H9 (cell line): ENCODE results near the gene TBL1X. TPM values are rescaled to one million over a fixed set of nuclear protein-coding genes. Genes with fewer than 3 reads are reported as not detected.

Source experiments
- DNase-seq: peaks from one replicate; pipeline ENCODE4 v3.0.0-alpha.2; 2017
- H2AFZ ChIP-seq: one replicate; pipeline ENCODE4 v1.6.1; 2013; ENCODE audit warnings: mild to moderate bottlenecking, low read length, control low read depth, moderate library complexity
- H2AK5ac ChIP-seq: 2 replicates; pipeline ENCODE4 v1.6.1; 2013; ENCODE audit warnings: low read length, control low read depth, mixed read lengths; ENCODE audit not compliant: insufficient read length
- H2BK120ac ChIP-seq: one replicate; pipeline ENCODE4 v1.6.1; 2013; ENCODE audit warnings: low read depth, mild to moderate bottlenecking, low read length, control low read depth, inconsistent platforms; ENCODE audit not compliant: poor library complexity, severe bottlenecking
- H2BK12ac ChIP-seq: 2 replicates; pipeline ENCODE4 v1.6.1; 2013; ENCODE audit warnings: low read length, control low read depth, mixed read lengths, low read depth; ENCODE audit not compliant: insufficient read length
- H2BK15ac ChIP-seq: 2 replicates; pipeline ENCODE4 v1.6.1; 2013; ENCODE audit warnings: low read depth, low read length, control low read depth
- H2BK20ac ChIP-seq: one replicate; pipeline ENCODE4 v1.6.1; 2013; ENCODE audit warnings: low read depth, mild to moderate bottlenecking, low read length, control low read depth, inconsistent platforms; ENCODE audit not compliant: poor library complexity, severe bottlenecking
- H2BK5ac ChIP-seq: 2 replicates; pipeline ENCODE4 v1.6.1; 2013; ENCODE audit warnings: low read length, control low read depth, mixed read lengths; ENCODE audit not compliant: insufficient read length
- H3K14ac ChIP-seq: 2 replicates; pipeline ENCODE4 v1.6.1; 2013; ENCODE audit warnings: low read length, control low read depth; ENCODE audit not compliant: insufficient read depth
- H3K18ac ChIP-seq: 2 replicates; pipeline ENCODE4 v1.6.1; 2013; ENCODE audit warnings: low read depth, mild to moderate bottlenecking, mixed read lengths, low read length, control low read depth; ENCODE audit not compliant: insufficient read length
- H3K23ac ChIP-seq: 2 replicates; pipeline ENCODE4 v1.6.1; 2013; ENCODE audit warnings: low read length, control low read depth, mixed read lengths, low read depth; ENCODE audit not compliant: insufficient read length
- H3K23me2 ChIP-seq: 2 replicates; pipeline ENCODE4 v1.6.1; 2013; ENCODE audit warnings: low read depth, mild to moderate bottlenecking, mixed read lengths, low read length, control low read depth; ENCODE audit not compliant: insufficient read length, poor library complexity, severe bottlenecking
- H3K27ac ChIP-seq: 2 replicates; pipeline ENCODE4 v1.5.1; 2013; ENCODE audit warnings: low read length, control low read depth, mixed read lengths, low read depth; ENCODE audit not compliant: insufficient read length
- H3K27me3 ChIP-seq: 2 replicates; pipeline ENCODE4 v1.6.1; 2013; ENCODE audit warnings: low read length, control low read depth, inconsistent platforms; ENCODE audit not compliant: insufficient read depth
- H3K4ac ChIP-seq: 2 replicates; pipeline ENCODE4 v1.6.1; 2013; ENCODE audit warnings: low read depth, mild to moderate bottlenecking, control low read depth, inconsistent platforms, low read length, moderate library complexity
- H3K4me1 ChIP-seq: 2 replicates; pipeline ENCODE4 v1.6.1; 2013; ENCODE audit warnings: low read length, control low read depth, inconsistent platforms; ENCODE audit not compliant: insufficient read depth
- H3K4me2 ChIP-seq: 2 replicates; pipeline ENCODE4 v1.6.1; 2013; ENCODE audit warnings: low read length, control low read depth, mixed read lengths; ENCODE audit not compliant: insufficient read length, insufficient read depth
- H3K56ac ChIP-seq: 2 replicates; pipeline ENCODE4 v1.6.1; 2013; ENCODE audit warnings: low read depth, mild to moderate bottlenecking, mixed read lengths, low read length, control low read depth; ENCODE audit not compliant: insufficient read length
- H3K79me1 ChIP-seq: 2 replicates; pipeline ENCODE4 v1.6.1; 2013; ENCODE audit warnings: low read depth, mild to moderate bottlenecking, moderate library complexity, low read length, control low read depth, inconsistent platforms; ENCODE audit not compliant: insufficient read depth, poor library complexity, severe bottlenecking
- H3K79me2 ChIP-seq: 2 replicates; pipeline ENCODE4 v1.6.1; 2013; ENCODE audit warnings: low read length, control low read depth, inconsistent platforms; ENCODE audit not compliant: insufficient read depth
- H3K9ac ChIP-seq: 2 replicates; pipeline ENCODE4 v1.6.1; 2013; ENCODE audit warnings: low read length, control low read depth, mixed read lengths; ENCODE audit not compliant: insufficient read length; ENCODE audit errors: extremely low read depth
- H3K9me3 ChIP-seq: one replicate; pipeline ENCODE4 v1.6.1; 2013; ENCODE audit warnings: low read depth, low read length, inconsistent platforms; ENCODE audit not compliant: control insufficient read depth
- H3T11ph ChIP-seq: one replicate; pipeline ENCODE4 v1.6.1; 2013; ENCODE audit warnings: mild to moderate bottlenecking, low read length, control low read depth, inconsistent platforms
- H4K20me1 ChIP-seq: one replicate; pipeline ENCODE4 v1.6.1; 2013; ENCODE audit not compliant: control insufficient read depth, insufficient read length, insufficient read depth
- H4K5ac ChIP-seq: 2 replicates; pipeline ENCODE4 v1.6.1; 2013; ENCODE audit warnings: low read depth, mild to moderate bottlenecking, mixed read lengths, low read length, control low read depth; ENCODE audit not compliant: insufficient read length
- H4K8ac ChIP-seq: replicated peaks from 2 replicates; pipeline ENCODE4 v1.6.1; 2013; ENCODE audit warnings: low read length, control low read depth, mixed read lengths, low read depth; ENCODE audit not compliant: insufficient read length
- H4K91ac ChIP-seq: 2 replicates; pipeline ENCODE4 v1.6.1; 2013; ENCODE audit warnings: low read depth, mild to moderate bottlenecking, moderate library complexity, mixed read lengths, low read length, control low read depth; ENCODE audit not compliant: insufficient read length
- H3K27ac Mint-ChIP-seq, 3 experiments: 2 replicates in 2 of 3; 3 replicates in 1 of 3; pipeline ENCODE4 v1.8.0; 2020 to 2021; ENCODE audit warnings: mixed read lengths in 3 of 3, mild to moderate bottlenecking in 1 of 3, moderate library complexity in 1 of 3
- H3K27me3 Mint-ChIP-seq: 2 replicates; pipeline ENCODE4 v1.8.0; 2021; ENCODE audit warnings: low read depth, mild to moderate bottlenecking, moderate library complexity, mixed read lengths
- H3K36me3 Mint-ChIP-seq, 3 experiments: 2 replicates in 2 of 3; 3 replicates in 1 of 3; pipeline ENCODE4 v1.8.0; 2020 to 2021; ENCODE audit warnings: low read depth in 3 of 3, mixed read lengths in 3 of 3; ENCODE audit not compliant: insufficient read depth in 1 of 3
- H3K4me1 Mint-ChIP-seq, 2 experiments: 2 replicates each; pipeline ENCODE4 v1.8.0; 2020; ENCODE audit warnings: mixed read lengths in 2 of 2
- H3K4me3 Mint-ChIP-seq, 2 experiments: 2 replicates in 1 of 2; 3 replicates in 1 of 2; pipeline ENCODE4 v1.8.0; 2020 to 2021; ENCODE audit warnings: mild to moderate bottlenecking in 2 of 2, mixed read lengths in 2 of 2, moderate library complexity in 1 of 2
- H3K9me3 Mint-ChIP-seq, 2 experiments: 2 replicates in 1 of 2; 3 replicates in 1 of 2; pipeline ENCODE4 v1.8.0; 2020; ENCODE audit warnings: mild to moderate bottlenecking in 2 of 2, mixed read lengths in 2 of 2, moderate library complexity in 1 of 2
- CTCF ChIP-seq: fragments of 200-600 bp; sonication (generic); conservative IDR thresholded peaks from 3 replicates; pipeline ENCODE4 v1.8.0; 2021; ENCODE audit warnings: antibody characterized with exemption, mild to moderate bottlenecking
- WGBS: extraction: QIAGEN DNeasy Blood & Tissue Kit; methylation state at CpG from one replicate; pipeline ENCODE4 v1.1.7; 2013; ENCODE audit warnings: missing lambda C conversion rate, low lambda C conversion rate, mixed read lengths; ENCODE audit not compliant: insufficient read length; ENCODE audit errors: extremely low coverage; 5-methylcytosine and 5-hydroxymethylcytosine counted together
- total RNA-seq: library from RNA; stranded (reverse); gene quantifications from 2 replicates; pipeline ENCODE4 v1.2.1, GENCODE V29; 2021

TBL1X gene
- total RNA-seq, 1 experiment from 2014 or later, result 24.1 TPM

- Mint-ChIP-seq H3K27ac (no peak overlapping the region), H3K9me3 (peaks cover 49 to 59% of the 10 kb centered on the region in 2 experiments), H3K36me3 (peaks cover 47 to 60% (median 59%) of the 10 kb centered on the region in 3 experiments), H3K27me3 (peaks cover 10% of the 10 kb centered on the region), H3K4me1 (no peaks in the 10 kb centered on the region), H3K4me3 (no peak overlapping the region)
- no peaks in the 10 kb centered on the region; the same call in 1 of the 2 replicates for H3K79me2 ChIP-seq
- no peak overlapping the region for H2BK5ac ChIP-seq
- H4K20me1 ChIP-seq, result no peaks in the 10 kb centered on the region
- no peak overlapping the region for H2AK5ac ChIP-seq
- no peak overlapping the region for H3K4me2 ChIP-seq
- H3K9me3 ChIP-seq, result peaks cover 36% of the 10 kb centered on the region
- no peaks in the 10 kb centered on the region for H3K4me1 ChIP-seq
- no peak overlapping the region for H4K5ac ChIP-seq
- no peak overlapping the region for H4K8ac ChIP-seq
- no peak overlapping the region for H2AFZ ChIP-seq
- no peak overlapping the region for H2BK15ac ChIP-seq
- no peak overlapping the region for H3K14ac ChIP-seq
- H3K27ac ChIP-seq, result no peak overlapping the region
- H3K23me2 ChIP-seq, result no peaks in the 10 kb centered on the region
- no peak overlapping the region for H2BK12ac ChIP-seq
- no peak overlapping the region for H3K23ac ChIP-seq
- no CpG with 5 or more reads among the region's 5 CpGs for WGBS
- no peak for TF ChIP-seq CTCF
- no peak overlapping the region for H3K9ac ChIP-seq
- H3T11ph ChIP-seq, result no peak overlapping the region
- no peak overlapping the region for H3K56ac ChIP-seq
- H3K27me3 ChIP-seq, result no peaks in the 10 kb centered on the region
- DNase-seq, result no peak
- H3K18ac ChIP-seq, result no peak overlapping the region
- no peak overlapping the region for H4K91ac ChIP-seq
- H2BK120ac ChIP-seq, result no peak overlapping the region
- H3K4ac ChIP-seq, result no peak overlapping the region
- H3K79me1 ChIP-seq, result no peaks in the 10 kb centered on the region
- H2BK20ac ChIP-seq, result no peak overlapping the region
Observed at GRCh38 chrX:9729171-9729885, 264.5 kb downstream of the TBL1X start.
